DMS79 treated with DMSO at 0.1 percent for 48 hours (cell line): ENCODE measurements around the gene PDZD4.
"Not testable (repeated sequence)": the region's sequence is repeated elsewhere in the genome, so short reads cannot be mapped to it uniquely, and the experiment has no call there.

Source experiments
- DNase-seq: peaks from one replicate; lab custom pipeline; 2025; lab: John Stamatoyannopoulos, UW

Gene PDZD4

DNA sequence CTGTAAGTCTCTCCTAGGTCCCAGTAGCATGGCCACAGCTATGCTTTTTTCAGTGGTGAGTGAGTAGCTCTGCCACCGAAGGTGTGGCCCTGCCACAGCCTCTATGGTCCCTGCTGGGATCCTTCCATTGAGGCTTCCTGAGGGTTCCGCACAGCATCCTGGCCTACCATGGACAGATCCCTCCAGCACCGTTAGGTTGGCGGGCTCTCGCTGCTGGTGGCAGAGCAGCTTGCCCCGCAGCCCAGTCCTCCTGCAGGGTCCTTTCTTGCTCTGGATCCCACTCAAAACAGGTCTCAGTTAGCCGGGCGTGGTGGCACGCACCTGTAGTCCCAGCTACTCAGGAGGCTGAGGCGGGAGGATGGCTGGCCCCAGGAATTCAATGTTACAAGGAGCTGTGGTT, 2.4 kb upstream of the PDZD4 start:
- DNase-seq = no peak

DNA sequence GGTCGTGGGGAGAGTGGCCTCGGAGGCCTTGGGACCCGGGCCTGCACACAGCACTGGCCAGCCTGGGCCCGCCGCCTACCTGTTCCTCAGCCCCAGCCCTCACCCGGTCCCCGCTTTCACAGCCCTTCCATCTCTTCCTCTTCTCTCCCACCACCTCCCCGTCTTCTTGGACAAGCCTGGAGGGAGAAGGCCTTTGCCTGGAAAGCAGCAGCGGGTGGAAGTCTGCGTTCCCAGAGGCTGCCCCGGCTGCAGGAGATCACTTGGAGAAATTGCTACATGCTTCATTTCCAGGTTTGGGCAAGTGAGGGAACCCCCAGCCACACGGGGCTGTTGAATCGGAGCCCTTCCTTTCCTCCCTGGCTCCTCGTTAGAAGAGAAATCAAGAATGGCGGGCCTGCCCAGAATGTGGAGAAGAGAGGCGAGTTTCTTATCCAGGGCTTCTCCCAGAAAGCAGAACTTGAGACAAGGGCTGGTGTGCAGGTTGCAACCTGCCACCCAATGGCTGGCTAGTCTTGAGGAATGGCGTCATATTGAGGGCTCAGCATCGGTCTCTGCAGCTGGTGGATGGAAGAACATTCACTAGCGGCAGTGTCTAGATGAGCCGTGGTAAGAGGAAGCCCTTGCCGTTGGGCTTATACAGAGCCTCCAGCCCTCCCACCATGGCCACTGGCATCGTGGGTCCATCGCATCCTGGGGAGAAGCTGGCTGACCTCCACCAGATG, 1.2 kb upstream of the PDZD4 start:
- DNase-seq = no peak

DNA sequence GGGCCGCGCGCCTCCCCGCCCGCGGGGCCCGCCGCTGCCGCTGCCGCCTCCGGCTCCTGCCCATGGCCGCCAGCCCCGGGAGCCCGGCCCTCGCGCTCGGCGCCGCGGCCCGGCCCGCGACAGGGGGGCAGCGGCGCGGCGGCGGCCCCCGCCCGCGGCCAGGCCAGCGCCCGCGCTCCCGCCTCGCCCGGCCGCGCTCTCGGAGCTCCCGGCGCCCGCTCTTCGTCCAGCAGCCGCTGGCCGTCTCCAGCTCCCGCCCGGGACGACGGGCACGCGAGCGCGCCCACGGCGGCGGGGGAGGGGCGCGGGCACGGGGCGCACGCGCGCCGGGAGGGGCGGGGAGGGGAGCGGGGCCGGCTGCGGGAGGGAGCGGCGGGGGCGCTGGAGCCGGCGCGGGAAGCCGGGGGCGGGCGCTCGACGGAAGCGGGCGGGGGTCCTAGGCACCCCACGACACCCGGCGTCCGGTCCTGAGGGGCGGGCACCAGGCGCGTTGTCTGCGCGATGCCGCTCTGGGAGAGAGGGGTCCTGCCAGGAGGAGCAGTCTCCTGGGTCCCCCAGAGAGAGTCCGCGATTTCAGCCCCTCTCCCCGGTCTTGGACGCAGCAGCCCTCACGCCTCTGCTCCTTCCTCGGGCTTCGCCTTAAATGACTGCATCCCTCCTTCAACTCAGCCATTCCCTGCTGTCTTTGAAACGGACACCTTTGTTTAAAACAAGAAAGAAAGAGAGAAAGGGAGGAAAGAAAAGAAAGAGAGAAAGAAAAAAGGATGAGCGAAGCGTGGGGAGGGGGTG, 490 bp upstream of the PDZD4 start:
- no peak for DNase-seq

DNA sequence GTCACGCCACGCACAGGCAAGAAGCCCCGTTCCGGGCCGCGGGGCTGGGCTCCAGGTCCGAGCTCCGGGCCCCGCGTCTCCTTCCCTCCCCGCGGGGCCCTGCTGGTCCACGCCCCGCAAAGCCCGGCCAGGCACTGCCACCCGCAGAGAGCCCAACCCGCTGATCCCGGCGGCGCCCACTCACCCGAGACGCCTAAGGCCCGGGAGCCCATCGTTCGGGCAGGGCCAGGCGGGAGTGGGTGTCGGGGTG, 870 bp downstream of the PDZD4 start:
- no peak for DNase-seq

DNA sequence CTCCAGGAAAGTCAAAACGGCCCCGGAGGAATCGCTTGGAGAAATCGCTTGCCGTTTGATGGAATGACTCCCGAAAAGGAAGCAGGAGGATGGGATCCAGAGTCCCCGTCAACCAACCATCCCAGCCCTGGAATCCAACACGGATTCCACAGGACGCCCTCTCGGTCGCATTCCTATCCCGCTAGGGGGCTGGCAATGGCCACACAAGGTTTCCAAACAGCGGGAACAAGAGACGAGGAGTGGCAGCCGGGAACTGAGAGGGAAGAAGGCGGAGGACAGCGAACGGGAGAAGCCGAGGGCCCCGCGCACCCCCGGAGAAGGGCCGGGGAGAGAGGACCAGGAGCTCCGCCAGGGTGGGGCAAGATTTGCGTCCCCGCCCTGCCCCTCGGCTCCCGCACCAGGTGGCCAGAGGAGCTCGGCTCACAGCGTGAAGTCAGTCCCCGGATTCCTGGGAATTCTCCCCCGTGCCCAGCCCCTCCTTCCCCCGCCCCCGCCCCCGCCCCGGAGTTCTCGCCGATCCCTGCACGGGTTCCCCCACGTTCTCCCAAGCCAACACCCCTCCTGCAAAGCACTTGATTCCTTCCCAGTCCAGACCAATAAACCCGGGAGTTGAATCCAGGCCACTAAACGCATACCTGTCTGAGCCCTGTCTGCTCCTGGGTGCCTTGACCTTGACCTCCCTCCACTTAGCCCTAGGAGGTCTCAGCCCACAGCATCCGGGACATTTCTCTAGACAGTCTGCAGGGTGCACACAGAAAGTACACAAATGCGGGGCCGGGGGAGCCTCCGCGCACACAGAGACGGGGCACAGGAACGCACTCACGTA, 1.4 kb downstream of the PDZD4 start:
- no peak for DNase-seq

DNA sequence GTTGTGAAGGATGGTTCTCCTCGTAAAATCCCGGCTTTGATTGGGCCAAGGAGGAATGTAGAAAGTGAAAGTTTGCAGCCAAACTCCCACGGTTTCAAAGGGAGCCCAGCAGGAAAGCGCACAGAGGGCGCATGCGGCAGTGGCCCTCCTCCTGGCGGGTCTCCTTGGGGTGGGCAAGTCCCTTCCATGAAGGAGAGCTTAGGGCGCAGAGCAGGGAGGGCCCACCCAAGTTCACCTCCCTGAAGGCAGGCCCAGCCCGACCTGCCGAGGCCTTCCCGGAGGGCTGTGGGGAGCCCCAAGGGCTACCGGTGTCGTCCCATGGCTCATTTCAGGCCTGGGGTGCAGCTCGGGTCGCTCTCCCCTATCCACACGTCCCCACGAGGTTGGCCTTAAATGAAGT, 2.0 kb downstream of the PDZD4 start:
- no peak for DNase-seq

DNA sequence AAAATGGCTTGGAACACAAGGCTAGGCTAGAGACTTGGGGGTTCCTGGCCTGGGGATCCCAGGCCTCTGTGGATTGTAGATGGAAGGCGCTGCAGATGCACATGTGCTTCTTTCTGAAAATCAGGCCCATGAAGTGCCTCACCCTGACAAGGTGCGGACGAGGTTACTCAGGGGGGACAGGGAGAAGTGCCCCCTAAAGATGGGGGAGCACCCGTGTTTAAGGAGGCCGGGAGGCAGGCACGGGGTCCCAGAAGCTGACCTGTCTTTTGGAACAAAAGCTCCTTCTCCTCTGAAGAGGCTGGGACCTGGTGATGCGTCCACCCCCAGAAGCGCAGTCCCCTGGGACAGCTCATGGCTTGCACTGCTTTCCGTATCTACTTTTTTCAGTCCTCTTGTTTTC, 2.4 kb downstream of the PDZD4 start:
- no peak for DNase-seq

DNA sequence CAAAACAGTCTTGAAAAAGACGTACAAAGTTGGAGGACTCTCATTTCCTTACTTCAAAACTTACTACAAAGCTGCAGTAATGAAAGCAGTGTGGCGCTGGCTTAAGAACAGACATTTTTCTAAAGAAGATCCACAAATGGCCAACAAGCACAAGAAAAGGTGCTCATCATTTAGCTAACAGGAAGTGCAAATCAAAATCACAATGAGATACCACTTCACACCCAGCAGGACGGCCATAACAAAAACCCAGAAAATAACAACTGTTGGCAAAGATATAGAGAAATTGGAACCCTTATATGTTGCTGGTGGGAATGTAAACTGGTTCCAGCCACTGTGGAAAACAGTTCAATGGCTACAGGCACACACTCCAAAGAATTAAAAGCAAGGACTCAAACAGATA, 3.3 kb downstream of the PDZD4 start:
- no peak for DNase-seq

DNA sequence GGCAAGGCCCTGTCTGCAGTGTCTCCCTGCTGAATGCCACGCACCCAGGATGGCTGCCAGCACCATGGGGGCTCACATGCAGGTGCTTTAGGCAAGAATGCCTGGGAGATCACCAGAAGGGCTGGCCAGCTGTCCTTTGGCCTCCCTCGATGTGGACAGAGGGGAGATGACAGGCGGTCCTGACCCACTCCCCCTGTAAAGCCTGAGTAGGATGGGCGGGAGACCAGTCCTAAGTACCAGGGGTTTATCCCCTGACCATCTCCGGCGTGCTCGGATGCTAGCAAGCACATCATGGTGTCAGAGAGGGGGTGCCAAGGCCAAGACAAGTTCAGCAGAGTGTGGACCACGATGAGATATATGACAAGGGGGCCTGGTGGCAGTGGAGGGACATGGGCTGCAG, 5.3 kb downstream of the PDZD4 start:
- DNase-seq = no peak

DNA sequence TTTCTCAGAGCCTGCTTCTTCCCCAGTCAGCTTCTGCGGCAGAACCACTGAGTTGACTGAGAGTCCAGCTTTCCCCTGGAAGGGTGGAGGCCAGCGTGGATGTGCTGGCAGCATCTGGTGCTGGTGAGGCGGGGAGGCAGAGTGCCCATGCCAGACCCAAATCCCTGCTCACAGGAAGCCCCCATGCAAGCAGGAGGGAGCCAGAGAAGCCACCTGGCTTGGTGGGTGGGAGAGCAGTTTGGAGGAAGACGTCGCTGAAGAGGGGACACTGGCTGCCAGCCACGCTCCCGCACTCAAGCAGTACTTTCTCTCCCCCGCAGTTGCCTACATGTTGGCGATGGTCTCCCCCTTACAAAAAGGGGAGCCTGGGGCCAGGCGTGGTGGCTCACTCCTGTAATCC, 6.0 kb downstream of the PDZD4 start:
- no peak for DNase-seq

DNA sequence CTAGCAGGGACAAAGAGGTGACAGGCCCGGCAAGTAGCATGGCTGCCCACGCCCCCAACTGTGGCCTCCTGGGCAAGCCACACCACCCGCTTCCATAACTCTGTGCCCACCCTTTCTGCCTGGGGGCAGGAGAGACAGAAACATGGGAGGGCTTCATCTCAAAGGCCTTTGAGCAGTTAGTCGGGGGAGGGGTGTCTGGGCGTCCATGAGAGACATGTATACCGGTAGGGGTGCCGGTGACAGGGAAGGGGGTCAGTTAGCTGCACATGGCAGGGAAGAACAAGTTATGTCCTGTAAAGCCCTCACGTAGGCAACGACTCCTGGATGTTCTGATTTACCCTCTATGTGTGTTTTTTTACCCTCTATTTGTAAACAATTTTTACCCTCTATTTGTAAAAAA, 9.3 kb downstream of the PDZD4 start:
- DNase-seq = no peak

DNA sequence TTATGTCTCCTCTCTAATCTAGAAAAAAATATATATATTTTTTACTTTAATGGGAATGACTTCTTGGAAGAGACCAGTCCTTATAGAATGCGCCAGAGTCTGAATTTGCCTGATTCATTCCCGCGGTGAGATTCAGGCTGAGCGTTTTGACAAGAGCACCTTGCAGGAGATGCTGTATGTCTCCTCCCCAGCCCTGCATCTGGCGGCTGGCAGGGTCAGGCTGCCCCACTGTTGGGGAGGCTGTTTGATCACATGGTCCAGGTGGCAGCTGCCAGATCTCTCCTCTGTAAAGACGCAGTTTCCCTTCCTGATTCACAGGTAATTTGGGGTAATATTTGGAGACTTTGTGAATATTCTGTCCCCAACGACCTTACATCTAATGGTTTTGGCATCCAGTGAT, 9.7 kb downstream of the PDZD4 start:
- peak; percentile 2 for DNase-seq

DNA sequence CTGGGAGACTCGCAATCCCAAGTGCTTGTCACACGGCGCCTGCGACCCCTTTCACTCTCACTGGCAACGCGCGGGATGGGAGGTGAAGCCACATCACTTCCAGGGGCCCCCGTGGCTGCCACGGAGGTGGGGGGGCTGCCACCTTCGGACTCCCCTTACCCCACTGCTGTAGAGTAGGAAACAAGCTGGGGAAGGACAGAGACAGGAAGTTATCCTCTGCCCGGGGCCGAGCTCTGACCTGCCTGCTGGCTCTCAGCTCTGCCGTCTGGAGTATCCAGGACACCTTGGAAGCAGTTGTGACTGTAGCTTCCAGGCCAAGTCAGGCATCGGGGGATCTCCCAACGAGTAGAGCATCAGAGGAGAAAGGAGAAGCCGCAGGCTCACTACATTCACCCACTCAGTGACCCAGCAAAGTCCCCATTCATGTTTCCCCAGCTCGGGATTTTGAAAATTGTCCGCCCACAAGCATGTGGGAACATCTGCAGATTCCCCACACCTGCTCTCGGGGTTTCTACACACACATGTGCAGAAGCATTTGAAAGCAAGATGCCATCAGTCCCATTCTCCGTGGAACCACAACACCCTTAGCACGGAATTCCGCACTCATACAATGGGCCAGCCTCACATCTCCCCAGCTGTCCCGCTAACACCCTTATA, 10.8 kb downstream of the PDZD4 start:
- DNase-seq = peak; percentile 23

DNA sequence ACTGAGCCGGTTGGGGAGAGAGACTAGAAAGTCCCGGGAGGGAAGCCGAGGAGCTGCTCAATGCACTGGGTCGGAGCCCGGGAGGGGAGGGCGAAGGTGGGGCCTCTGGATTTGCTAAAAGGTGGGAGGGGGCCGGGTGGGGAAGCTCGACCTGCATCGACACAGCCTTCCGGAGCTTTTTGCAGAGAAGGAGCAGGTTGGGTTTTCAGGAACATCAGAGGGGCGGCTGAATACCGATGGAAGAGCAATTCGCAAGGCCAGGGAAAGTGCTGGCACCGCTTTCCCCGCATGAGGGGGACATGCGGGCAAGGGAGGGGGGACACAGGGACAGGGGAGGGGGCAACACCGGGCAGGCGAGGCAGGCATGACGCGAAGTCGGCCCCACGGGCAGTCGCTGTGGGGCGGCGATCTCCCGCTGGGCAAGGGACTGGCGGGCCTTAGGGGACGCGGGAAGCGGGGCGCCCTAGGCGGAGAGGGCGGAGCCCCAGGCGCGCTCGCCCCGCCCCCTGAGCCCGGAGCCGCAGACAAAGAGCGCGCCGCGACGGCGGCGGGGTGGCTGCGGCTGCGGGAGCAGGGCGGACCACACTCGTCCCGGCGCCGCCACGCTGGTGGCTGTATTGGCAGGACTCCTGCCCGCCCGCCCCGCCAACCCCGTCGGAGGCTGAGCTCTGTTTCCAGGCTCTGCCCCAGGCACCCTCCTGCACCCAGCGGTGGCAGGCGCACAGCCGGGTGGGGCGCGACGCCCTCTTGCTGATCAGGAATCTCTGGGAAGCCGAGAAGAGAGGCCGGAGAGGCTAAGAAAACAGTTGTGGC, 11.6 kb downstream of the PDZD4 start:
- DNase-seq = peak; percentile 37

DNA sequence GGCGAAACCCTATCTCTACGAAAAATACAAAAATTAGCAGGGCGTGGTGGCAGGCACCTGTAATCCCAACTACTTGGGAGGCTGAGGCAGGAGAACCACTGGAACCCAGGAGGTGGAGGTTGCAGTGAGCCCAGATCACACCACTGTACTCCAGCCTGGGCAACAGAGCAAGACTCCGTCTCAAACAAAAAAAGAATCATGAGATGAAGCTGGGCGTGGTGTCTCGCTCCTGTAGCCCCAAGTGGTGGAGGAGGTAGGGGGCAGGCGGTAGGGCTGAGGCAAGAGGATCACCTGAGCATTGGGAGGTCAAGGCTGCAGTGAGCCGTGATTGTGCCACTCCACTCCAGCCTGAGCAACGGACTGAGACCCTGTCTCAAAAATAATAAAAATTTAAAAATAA, 12.3 kb downstream of the PDZD4 start:
- not testable (repeated sequence) for DNase-seq

DNA sequence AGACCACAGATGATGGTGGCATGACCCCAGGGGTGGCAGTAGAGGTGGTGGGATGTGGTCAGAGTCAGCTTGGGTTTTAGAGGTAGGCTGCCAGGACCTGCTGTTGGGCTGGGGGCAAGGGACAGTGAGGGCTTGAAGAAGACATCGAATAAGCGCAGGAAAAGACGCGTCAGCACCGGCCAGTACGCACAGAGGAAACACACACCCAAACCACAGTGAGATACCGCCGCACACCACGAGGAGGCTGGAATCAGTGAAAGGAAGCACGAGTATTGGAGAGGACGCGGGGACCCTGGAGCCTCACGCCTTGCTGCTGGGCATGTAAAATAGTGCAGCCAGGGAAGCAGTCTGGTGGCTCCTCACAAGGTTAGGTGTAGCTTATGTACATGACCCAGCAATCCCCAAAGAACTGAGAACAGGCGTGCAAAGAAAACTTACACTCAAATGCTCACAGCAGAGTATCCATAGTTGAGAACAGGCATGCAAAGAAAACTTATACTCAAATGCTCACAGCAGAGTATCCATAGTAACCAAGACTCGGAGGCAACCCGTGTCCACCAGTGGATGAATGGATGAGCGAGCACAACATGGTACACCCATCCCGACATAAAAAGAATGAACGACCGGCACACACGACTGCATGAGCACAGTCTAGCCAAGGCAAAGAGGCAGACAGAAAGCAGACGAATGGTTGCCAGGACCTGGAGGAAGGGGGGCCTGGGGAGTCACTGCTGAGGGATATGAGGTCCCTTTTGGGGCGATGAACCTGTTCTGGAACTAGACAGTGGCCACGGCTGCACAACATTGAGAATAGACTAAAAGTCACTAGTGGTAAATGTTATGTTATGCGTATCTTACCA, 13.3 kb downstream of the PDZD4 start:
- no peak for DNase-seq

DNA sequence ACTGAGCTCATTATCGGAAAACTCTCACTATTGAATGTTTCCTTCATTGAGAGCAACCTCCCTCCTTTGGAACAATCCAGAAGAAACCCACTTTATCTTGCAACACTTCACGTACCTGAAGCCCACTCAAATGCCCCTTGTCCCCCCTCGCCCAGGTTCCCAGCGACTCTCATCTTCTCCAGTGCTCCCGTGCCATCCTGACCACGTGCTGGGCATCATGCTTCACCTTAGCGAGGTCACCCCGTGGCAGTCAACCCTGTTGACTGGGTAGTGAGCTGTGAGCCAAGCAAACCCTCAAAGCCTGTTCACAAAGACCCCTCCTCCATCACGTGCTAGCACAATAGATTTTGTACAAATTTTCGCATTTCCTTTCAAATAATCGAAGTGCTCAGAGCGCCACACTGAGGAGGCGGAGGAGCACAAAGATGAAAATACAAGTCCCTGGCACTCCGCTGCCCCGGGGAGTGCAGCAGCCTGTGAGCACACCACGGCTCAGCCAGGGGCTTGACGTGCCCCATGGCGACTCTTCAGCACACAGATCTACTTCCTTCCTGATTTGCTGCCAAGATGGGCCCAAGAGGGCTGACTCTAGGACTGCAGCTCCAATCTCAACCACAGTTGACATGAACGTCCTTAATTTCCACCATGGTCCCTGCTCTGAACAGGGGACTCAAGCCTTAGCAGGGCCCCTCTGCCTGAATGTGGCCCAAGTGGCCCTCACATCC, 15.6 kb downstream of the PDZD4 start:
- DNase-seq = peak; percentile 6

DNA sequence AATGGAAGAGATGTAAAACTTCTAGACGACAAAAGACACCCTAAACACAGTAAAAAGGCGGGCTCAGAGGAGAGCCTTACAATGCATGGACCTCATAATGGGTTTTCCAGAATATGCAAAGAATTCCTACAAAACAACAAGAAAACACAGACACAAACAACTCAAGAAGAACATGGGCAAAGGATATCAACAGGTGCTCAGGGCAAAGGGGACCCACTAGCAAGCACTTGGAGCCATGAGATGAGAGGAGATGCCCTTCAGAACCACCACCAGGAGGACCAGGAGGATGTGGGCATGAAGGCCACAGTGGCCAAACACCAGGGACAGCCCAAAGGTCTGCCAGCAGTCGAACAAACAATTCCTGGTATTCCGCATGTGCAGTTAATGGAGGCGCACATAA, 17.2 kb downstream of the PDZD4 start:
- DNase-seq = no peak

DNA sequence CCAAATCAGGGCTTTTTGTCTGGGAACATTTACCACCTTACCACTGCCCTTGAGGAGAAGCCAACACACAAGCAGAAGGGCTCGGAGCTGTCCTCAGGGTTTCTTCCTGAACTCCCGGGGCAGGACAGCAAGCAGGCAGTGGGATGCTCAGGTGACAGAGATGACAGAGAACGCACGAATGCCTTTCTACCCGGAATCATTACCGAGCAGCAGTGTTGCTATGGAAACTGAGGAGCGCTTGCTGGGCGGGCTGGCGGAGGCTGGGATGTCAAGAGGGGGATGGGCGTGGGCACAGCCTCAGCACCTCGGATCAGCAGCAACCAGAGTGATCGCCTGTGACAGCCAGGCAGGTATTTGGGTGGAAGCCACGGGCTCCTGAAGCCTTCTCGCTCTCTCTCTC, 18.1 kb downstream of the PDZD4 start:
- DNase-seq = no peak

DNA sequence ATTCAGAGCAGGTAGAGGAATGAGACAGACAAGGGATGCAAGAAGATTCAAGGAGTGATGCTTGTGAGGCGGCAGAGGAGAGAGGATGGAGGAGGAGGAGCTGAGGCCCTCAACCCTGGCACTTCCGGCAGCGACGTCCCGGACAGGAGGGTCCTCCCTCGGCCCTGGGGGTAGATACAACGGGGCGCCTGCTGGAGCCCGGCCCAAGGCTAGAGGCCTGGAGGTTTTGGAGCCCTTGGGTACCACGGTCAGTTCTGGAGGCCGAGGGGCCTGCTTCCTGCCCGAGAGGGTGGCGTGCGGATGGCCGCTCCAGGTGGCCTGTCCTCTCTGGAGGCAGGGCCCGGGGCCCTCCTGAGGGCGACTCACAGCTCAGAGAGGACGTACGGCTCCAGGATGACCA, 22.4 kb downstream of the PDZD4 start:
- DNase-seq = no peak
